Small intestine (tissue), 4 donors: ENCODE data around the gene PNO1. TPM values are rescaled to one million over a fixed set of nuclear protein-coding genes. Genes with fewer than 3 reads are reported as not detected.

ENCODE experiments used
- polyA plus RNA-seq, 4 donors: library from polyadenylated mRNA; stranded (reverse) in 3 of 4; unstranded in 1 of 4; fragments of 200-250 nt in 3 of 4; fragments of 120-200 nt in 1 of 4; gene quantifications; one replicate each; pipeline versions ENCODE4 v1.2.1 to v1.2.3, GENCODE V29; 2013
- donor health status: healthy with polysubstance abuse.
- donor health status: Bipolar disorder and iron deficiency.
- donor health status: healthy.

Gene PNO1
- polyA plus RNA-seq, 4 donors = 4.9 to 13.5 (median 9.2) TPM

Other genes starting within 250 kb of the PNO1 start
- 10 to 100 TPM; 27.1 to 41.5 (median 28.6) TPM for gene C1D, start 94.9 kb upstream of the PNO1 start, polyA plus RNA-seq
- 10 to 100 TPM; 18.1 to 41.9 (median 22.4) TPM for gene PPP3R1, start 94.6 kb downstream of the PNO1 start, polyA plus RNA-seq
- gene CNRIP1, start 162.1 kb downstream of the PNO1 start, polyA plus RNA-seq = 10 to 100 TPM in 1 of 4 donors, 1 to 10 TPM in 2, not detected in 1; 8.5 to 15.5 (median 9.2) TPM
- gene PLEK, start 207.4 kb downstream of the PNO1 start, polyA plus RNA-seq = 1 to 10 TPM; 2.5 to 6.6 (median 5.3) TPM